HCT116 (cell line): ENCODE results near the gene TUT7. TPM values are rescaled to one million over a fixed set of nuclear protein-coding genes. Genes with fewer than 3 reads are reported as not detected.

Experiments
- ATAC-seq: fragments of 200-7000 bp; cut with Tn5 transposase; 2 replicates; pipeline ENCODE4 v1.9.1; 2020; ENCODE audit warnings: mild to moderate bottlenecking, moderate library complexity
- BruUV-seq: library from RNA; stranded (reverse); fragments of 400-500 nt; replicated peaks from 2 replicates; lab custom pipeline; 2021; lab: Mats Ljungman, UMichigan
- CTCF ChIA-PET: fragments of 300-600 bp; sonication (Branson Sonifier 250); formaldehyde crosslinking; loops from one replicate; lab custom pipeline; 2021; ENCODE audit warnings: antibody characterized with exemption; lab: Charles Lee
- POLR2A ChIA-PET: fragments of 300-600, 350-600 bp; sonication (Branson Sonifier 250); formaldehyde crosslinking; loops from one replicate; lab custom pipeline; 2021; ENCODE audit warnings: antibody characterized with exemption; lab: Charles Lee
- RAD21 ChIA-PET, 2 experiments: fragments of 300-600 bp; sonication (Branson Sonifier 250); formaldehyde crosslinking; loops; one replicate each; lab custom pipeline; 2023; ENCODE audit warnings: low total read pairs in 2 of 2; ENCODE audit not compliant: uncharacterized antibody in 2 of 2, unreplicated experiment in 2 of 2, low non-redundant PET in 1 of 2; lab: Charles Lee
- DNase-seq: peaks from one replicate; pipeline ENCODE4 v3.0.0-alpha.2; 2010; ENCODE audit warnings: low read depth, low spot score
- H2AFZ ChIP-seq: fragments of 200-600 bp; shearing (Covaris generic), sonication (generic); 2 replicates; pipeline ENCODE4 v1.6.1; 2017; ENCODE audit warnings: low read depth, mixed run types, mixed read lengths, antibody characterized with exemption, low read length; ENCODE audit not compliant: poor library complexity, severe bottlenecking
- H3K27ac ChIP-seq: 2 replicates; pipeline ENCODE4 v1.5.1; 2012; ENCODE audit warnings: low read depth, low read length
- H3K27me3 ChIP-seq: fragments of 200-600 bp; sonication (generic); 2 replicates; pipeline ENCODE4 v1.6.1; 2016; ENCODE audit warnings: mixed run types, low read length, mixed read lengths; ENCODE audit not compliant: insufficient read depth
- H3K36me3 ChIP-seq, 2 experiments: fragments of 200-500 bp in 1 of 2; fragments of 200-600 bp in 1 of 2; sonication (Bioruptor generic) in 1 of 2; sonication (generic) in 1 of 2; 2 replicates each; pipeline versions ENCODE4 v1.5.1 to v1.6.1; 2014 to 2016; ENCODE audit warnings: low read length in 2 of 2, inconsistent platforms in 1 of 2, mixed read lengths in 1 of 2, mixed run types in 1 of 2; ENCODE audit not compliant: insufficient read depth in 2 of 2, control insufficient read depth in 1 of 2
- H3K4me1 ChIP-seq, 2 experiments: fragments of 200-600 bp in 1 of 2; sonication (generic) in 1 of 2; 2 replicates each; pipeline versions ENCODE4 v1.5.1 to v1.6.1; 2012 to 2017; ENCODE audit warnings: low read length in 2 of 2, inconsistent platforms in 1 of 2, mild to moderate bottlenecking in 1 of 2, mixed read lengths in 1 of 2, mixed run types in 1 of 2, moderate library complexity in 1 of 2; ENCODE audit not compliant: insufficient read depth in 2 of 2, control insufficient read depth in 1 of 2
- H3K4me2 ChIP-seq: fragments of 200-600 bp; sonication (generic); 2 replicates; pipeline ENCODE4 v1.6.1; 2017; ENCODE audit warnings: mixed run types, low read length, mixed read lengths
- H3K4me3 ChIP-seq, 2 experiments: fragments of 200-600 bp in 1 of 2; sonication (generic) in 1 of 2; replicated peaks in 1 of 2; 2 replicates each; pipeline ENCODE4 v1.5.1; 2011 to 2016; ENCODE audit warnings: low read length in 2 of 2, control low read depth in 1 of 2, low read depth in 1 of 2, mild to moderate bottlenecking in 1 of 2, mixed read lengths in 1 of 2, mixed run types in 1 of 2
- H3K79me2 ChIP-seq: fragments of 200-600 bp; sonication (generic); 2 replicates; pipeline ENCODE4 v1.6.1; 2017; ENCODE audit warnings: mild to moderate bottlenecking, mixed run types, low read length, moderate library complexity, mixed read lengths; ENCODE audit not compliant: insufficient read depth
- H3K9ac ChIP-seq: fragments of 200-600 bp; sonication (generic); 2 replicates; pipeline ENCODE4 v1.6.1; 2016; ENCODE audit warnings: low read length, mixed read lengths
- H3K9me2 ChIP-seq: fragments of 200-600 bp; sonication (generic), shearing (Covaris generic); 2 replicates; pipeline ENCODE4 v1.6.1; 2017; ENCODE audit warnings: mixed run types, mild to moderate bottlenecking, moderate library complexity; ENCODE audit not compliant: insufficient read depth
- H3K9me3 ChIP-seq, 2 experiments: fragments of 200-500 bp in 1 of 2; fragments of 200-600 bp in 1 of 2; sonication (Bioruptor generic) in 1 of 2; sonication (generic) in 1 of 2; 2 replicates each; pipeline ENCODE4 v1.6.1; 2014 to 2017; ENCODE audit warnings: low read length in 2 of 2, mixed read lengths in 2 of 2, inconsistent platforms in 1 of 2, low read depth in 1 of 2, mild to moderate bottlenecking in 1 of 2, mixed run types in 1 of 2, moderate library complexity in 1 of 2; ENCODE audit not compliant: control insufficient read depth in 1 of 2, insufficient read depth in 1 of 2
- H4K20me1 ChIP-seq: fragments of 200-600 bp; sonication (generic), shearing (Covaris generic); 2 replicates; pipeline ENCODE4 v1.6.1; 2017; ENCODE audit warnings: mixed run types, mild to moderate bottlenecking, moderate library complexity; ENCODE audit not compliant: insufficient read depth
- POLR2A ChIP-seq: IDR thresholded peaks from 2 replicates; pipeline ENCODE4 v1.7.0; 2011; ENCODE audit warnings: borderline replicate concordance; ENCODE audit not compliant: insufficient read depth, insufficient read length; ENCODE audit errors: extremely low read depth
- SIN3A ChIP-seq: IDR thresholded peaks from 2 replicates; pipeline ENCODE4 v1.6.1; 2012; ENCODE audit warnings: low read depth
- SP1 ChIP-seq: IDR thresholded peaks from 2 replicates; pipeline ENCODE4 v1.6.1; 2012; ENCODE audit warnings: low read depth
- intact Hi-C: fragments of 100-400 bp; cut with micrococcal nuclease; formaldehyde crosslinking; loops from 2 replicates; pipeline ENCODE4 v1.10.0; 2022
- total RNA-seq: library from RNA; stranded (reverse); gene quantifications from one replicate; pipeline ENCODE4 v1.2.1, GENCODE V29; 2021; ENCODE audit not compliant: unreplicated experiment
- TF ChIP-seq, protein P1 (sequence below), 3 experiments: fragments of 200-600 bp in 1 of 3; sonication (generic) in 1 of 3; IDR thresholded peaks in 2 of 3; conservative IDR thresholded peaks in 1 of 3; 2 replicates each; pipeline ENCODE4 v1.5.1; 2012 to 2017; ENCODE audit warnings: low read depth in 2 of 3, low read length in 2 of 3, antibody characterized with exemption in 1 of 3, borderline replicate concordance in 1 of 3, control low read depth in 1 of 3, mild to moderate bottlenecking in 1 of 3, mixed read lengths in 1 of 3, mixed run types in 1 of 3, moderate library complexity in 1 of 3; ENCODE audit not compliant: insufficient read depth in 1 of 3
- TF ChIP-seq, protein P2 (sequence below): IDR thresholded peaks from 2 replicates; pipeline ENCODE4 v1.6.1; 2011; ENCODE audit warnings: mild to moderate bottlenecking, low read length, moderate library complexity; ENCODE audit not compliant: insufficient replicate concordance; ENCODE audit errors: extremely low read depth
- TF ChIP-seq, protein P3 (sequence below): IDR thresholded peaks from 2 replicates; pipeline ENCODE4 v1.6.1; 2012

Gene TUT7
- total RNA-seq, 1 experiment from 2014 or later: 23.1 TPM

DNA sequence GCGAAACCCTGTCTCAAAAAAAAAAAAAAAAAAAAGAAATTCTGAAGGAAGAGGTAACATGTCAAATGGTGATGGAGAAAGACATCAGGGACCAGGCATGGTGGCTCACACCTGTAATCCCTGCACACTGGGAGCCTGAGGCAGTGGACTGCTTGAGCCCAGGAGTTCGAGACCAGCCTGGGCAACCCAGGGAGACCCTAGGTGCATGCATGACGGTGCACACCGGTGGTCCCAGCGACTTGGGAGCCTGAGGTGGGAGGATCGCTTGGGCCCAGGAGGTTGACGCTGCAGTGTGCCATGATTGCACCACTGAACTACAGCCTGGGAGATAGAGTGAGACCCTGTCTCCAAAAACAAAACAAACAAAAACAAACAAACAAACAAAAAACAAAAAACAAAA, 73.6 kb downstream of the TUT7 start:
- TF ChIP-seq, protein P1, sequence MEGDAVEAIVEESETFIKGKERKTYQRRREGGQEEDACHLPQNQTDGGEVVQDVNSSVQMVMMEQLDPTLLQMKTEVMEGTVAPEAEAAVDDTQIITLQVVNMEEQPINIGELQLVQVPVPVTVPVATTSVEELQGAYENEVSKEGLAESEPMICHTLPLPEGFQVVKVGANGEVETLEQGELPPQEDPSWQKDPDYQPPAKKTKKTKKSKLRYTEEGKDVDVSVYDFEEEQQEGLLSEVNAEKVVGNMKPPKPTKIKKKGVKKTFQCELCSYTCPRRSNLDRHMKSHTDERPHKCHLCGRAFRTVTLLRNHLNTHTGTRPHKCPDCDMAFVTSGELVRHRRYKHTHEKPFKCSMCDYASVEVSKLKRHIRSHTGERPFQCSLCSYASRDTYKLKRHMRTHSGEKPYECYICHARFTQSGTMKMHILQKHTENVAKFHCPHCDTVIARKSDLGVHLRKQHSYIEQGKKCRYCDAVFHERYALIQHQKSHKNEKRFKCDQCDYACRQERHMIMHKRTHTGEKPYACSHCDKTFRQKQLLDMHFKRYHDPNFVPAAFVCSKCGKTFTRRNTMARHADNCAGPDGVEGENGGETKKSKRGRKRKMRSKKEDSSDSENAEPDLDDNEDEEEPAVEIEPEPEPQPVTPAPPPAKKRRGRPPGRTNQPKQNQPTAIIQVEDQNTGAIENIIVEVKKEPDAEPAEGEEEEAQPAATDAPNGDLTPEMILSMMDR (IDR thresholded peaks at IDR 0.05 in 2 of 3, conservative IDR thresholded peaks at IDR 0.05 in 1 of 3; ENCODE audit: borderline replicate concordance in 1 of 3, insufficient read depth in 1 of 3, low read depth in 2 of 3, low read length in 2 of 3): no peak
- no peak for TF ChIP-seq SIN3A
- no peak for TF ChIP-seq POLR2A
- TF ChIP-seq, protein P2, sequence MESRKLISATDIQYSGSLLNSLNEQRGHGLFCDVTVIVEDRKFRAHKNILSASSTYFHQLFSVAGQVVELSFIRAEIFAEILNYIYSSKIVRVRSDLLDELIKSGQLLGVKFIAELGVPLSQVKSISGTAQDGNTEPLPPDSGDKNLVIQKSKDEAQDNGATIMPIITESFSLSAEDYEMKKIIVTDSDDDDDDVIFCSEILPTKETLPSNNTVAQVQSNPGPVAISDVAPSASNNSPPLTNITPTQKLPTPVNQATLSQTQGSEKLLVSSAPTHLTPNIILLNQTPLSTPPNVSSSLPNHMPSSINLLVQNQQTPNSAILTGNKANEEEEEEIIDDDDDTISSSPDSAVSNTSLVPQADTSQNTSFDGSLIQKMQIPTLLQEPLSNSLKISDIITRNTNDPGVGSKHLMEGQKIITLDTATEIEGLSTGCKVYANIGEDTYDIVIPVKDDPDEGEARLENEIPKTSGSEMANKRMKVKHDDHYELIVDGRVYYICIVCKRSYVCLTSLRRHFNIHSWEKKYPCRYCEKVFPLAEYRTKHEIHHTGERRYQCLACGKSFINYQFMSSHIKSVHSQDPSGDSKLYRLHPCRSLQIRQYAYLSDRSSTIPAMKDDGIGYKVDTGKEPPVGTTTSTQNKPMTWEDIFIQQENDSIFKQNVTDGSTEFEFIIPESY: no peak
- TF ChIP-seq, protein P3, sequence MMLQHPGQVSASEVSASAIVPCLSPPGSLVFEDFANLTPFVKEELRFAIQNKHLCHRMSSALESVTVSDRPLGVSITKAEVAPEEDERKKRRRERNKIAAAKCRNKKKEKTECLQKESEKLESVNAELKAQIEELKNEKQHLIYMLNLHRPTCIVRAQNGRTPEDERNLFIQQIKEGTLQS: no peak
- no peak for TF ChIP-seq SP1
- TF ChIP-seq, all 23 proteins: peak for 0
- peak overlapping the region; percentile 95 to 97; a peak in 3 of 4 replicates for H3K4me3 ChIP-seq

More for the DNA sequence above, 73.6 kb downstream of the TUT7 start:
- ChIA-PET RAD21 (no interaction called here), POLR2A (no interaction called here), CTCF (no interaction called here)
- peak overlapping the region; percentile 91; the same call in 1 of the 2 replicates for H3K9ac ChIP-seq
- no peaks in the 10 kb centered on the region for H3K9me3 ChIP-seq
- no peaks in the 10 kb centered on the region for H3K9me2 ChIP-seq
- DNase-seq (no peak), ATAC-seq (no peak)
- H3K27ac ChIP-seq: no peak overlapping the region
- peaks cover 3 to 7% of the 10 kb centered on the region in 2 experiments; a peak in 1 of 4 replicates for H3K36me3 ChIP-seq
- no TSS peak for BruUV-seq
- intact Hi-C loops: no loop called here
- peaks cover 58% of the 10 kb centered on the region for H3K79me2 ChIP-seq
- H3K27me3 ChIP-seq: no peaks in the 10 kb centered on the region
- no peak overlapping the region for H2AFZ ChIP-seq
- H4K20me1 ChIP-seq: no peaks in the 10 kb centered on the region
- peaks cover 5 to 15% of the 10 kb centered on the region in 2 experiments; a peak in 3 of 4 replicates for H3K4me1 ChIP-seq
- H3K4me2 ChIP-seq: peak overlapping the region; percentile 97
